ENCODE data around the gene TSHZ2. TPM values are rescaled to one million over a fixed set of nuclear protein-coding genes. Genes with fewer than 3 reads are reported as not detected.

Gene TSHZ2
- total and polyA plus RNA-seq, 9 of the 15 experiments (the other 6 are each of a cell fraction or from before 2014, with no cell fraction given) = 0.03 to 0.20 (median 0.05) TPM; not detected in 4

DNA sequence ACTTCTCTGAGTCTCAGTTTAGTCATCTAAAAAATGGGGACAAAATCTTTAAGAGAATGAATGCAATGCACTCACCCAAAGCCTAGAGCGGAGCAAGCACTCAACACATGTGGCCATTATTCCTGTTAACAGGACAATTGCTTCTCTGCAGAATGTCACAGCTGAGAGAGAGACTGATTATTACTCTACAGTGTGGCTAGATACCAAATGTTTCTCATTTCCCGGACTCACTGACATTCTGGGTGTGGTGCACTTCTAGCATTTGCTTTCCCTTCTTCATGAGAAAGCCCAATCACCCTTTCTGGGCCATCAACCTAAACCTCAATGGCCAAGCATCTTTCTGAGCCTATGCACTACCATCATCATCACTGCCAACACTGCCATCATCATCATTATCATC is 347.6 kb downstream of the TSHZ2 start:
- Histone ChIP-seq H4K20me1 (replicated peaks; ENCODE audit: control insufficient read depth, insufficient read depth, low read length) (no peaks in the 10 kb centered on the region), H3K36me3 (ENCODE audit: control insufficient read depth, insufficient read depth, low read length) (no peaks in the 10 kb centered on the region), H3K27me3 (ENCODE audit: control insufficient read depth in 2 of 2, insufficient read depth in 2 of 2, low read length in 2 of 2) (no peaks in the 10 kb centered on the region; a peak in 1 of 5 replicates), H3K9me1 (ENCODE audit: control insufficient read depth, insufficient read depth, low read length) (no peaks in the 10 kb centered on the region), H3K4me3 (no peak overlapping the region), H2AFZ (ENCODE audit: low read depth, low read length) (no peak overlapping the region), H3K9me3 (replicated peaks; ENCODE audit: control insufficient read depth, insufficient read depth, low read depth, low read length) (no peaks in the 10 kb centered on the region), H3K9ac (ENCODE audit: insufficient read depth in 1 of 2, low read depth in 2 of 2, low read length in 2 of 2) (no peak overlapping the region), H3K4me2 (ENCODE audit: insufficient read depth, low read length) (no peak overlapping the region), H3K4me1 (replicated peaks in 1 of 2; ENCODE audit: control insufficient read depth in 2 of 2, insufficient read depth in 2 of 2, low read length in 2 of 2) (peaks cover 0 to 6% of the 10 kb centered on the region in 2 experiments; a peak in 3 of 5 replicates), H3K27ac (ENCODE audit: extremely low read depth, low read depth, low read length) (no peak overlapping the region), H3K79me2 (ENCODE audit: control insufficient read depth, insufficient read depth, low read length) (no peaks in the 10 kb centered on the region)
- ChIA-PET POLR2A (no interaction called here), CTCF (ENCODE audit: low intra/inter-chr PET ratio) (no interaction called here)
- intact Hi-C loops (cut with micrococcal nuclease) = no loop called here
- WGBS (ENCODE audit: insufficient coverage, low coverage, missing lambda C conversion rate) = 44% methylated on average over 2 of the region's 2 CpGs
- FAIRE-seq (no peak), DNase-seq (ENCODE audit: extremely low read depth in 1 of 4, low spot score in 3 of 4) (no peak), ATAC-seq (no peak)
- in situ Hi-C loops (cut with MboI) = no loop called here
- TF ChIP-seq HCFC1 (IDR thresholded peaks at IDR 0.05; ENCODE audit: low read depth, low read length) = no peak
- TF ChIP-seq ZC3H8 (IDR thresholded peaks at IDR 0.05) = no peak
- peak; percentile 12 for TF ChIP-seq RBM25 (IDR thresholded peaks at IDR 0.05; ENCODE audit: low read depth, low read length, severe bottlenecking)
- TF ChIP-seq ZNF324 (CRISPR knock-in tag; IDR thresholded peaks at IDR 0.05) = no peak
- BruUV-seq (replicated peaks) = no TSS peak

DNA sequence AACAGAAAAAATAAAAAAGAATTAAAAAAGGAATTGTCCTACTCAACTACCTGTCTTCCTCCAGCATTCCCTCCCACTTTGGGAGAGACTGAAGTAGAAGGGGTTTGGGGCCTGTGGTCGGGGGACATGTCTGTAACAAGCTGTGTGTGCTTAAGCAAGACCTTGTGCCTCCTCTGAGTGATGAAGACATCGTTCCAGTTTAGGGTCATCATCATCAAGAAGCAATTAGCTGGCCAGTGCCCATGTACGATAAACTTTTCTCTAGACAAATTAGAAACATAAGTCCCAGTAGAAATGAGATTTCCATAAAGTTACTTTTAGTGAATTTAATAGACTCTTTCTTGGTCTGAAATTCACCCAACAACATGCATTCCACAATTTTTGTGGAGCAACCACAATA is 348.5 kb downstream of the TSHZ2 start:
- H3K9me3 ChIP-seq (replicated peaks; ENCODE audit: control insufficient read depth, insufficient read depth, low read depth, low read length) = no peaks in the 10 kb centered on the region
- H2AFZ ChIP-seq (ENCODE audit: low read depth, low read length) = peak overlapping the region; percentile 3
- H3K27ac ChIP-seq (ENCODE audit: extremely low read depth, low read depth, low read length) = no peak overlapping the region
- H3K36me3 ChIP-seq (ENCODE audit: control insufficient read depth, insufficient read depth, low read length) = no peaks in the 10 kb centered on the region
- H3K4me1 ChIP-seq (replicated peaks in 1 of 2; ENCODE audit: control insufficient read depth in 2 of 2, insufficient read depth in 2 of 2, low read length in 2 of 2) = peaks cover 0 to 6% of the 10 kb centered on the region in 2 experiments; a peak in 3 of 5 replicates
- H4K20me1 ChIP-seq (replicated peaks; ENCODE audit: control insufficient read depth, insufficient read depth, low read length) = no peaks in the 10 kb centered on the region
- ATAC-seq (no peak), FAIRE-seq (no peak), DNase-seq (ENCODE audit: extremely low read depth in 1 of 4, low spot score in 3 of 4) (no peak)
- H3K9ac ChIP-seq (ENCODE audit: insufficient read depth in 1 of 2, low read depth in 2 of 2, low read length in 2 of 2) = no peak overlapping the region
- no peaks in the 10 kb centered on the region for H3K79me2 ChIP-seq (ENCODE audit: control insufficient read depth, insufficient read depth, low read length)
- in situ Hi-C loops (cut with MboI) (no loop called here), intact Hi-C loops (cut with micrococcal nuclease) (no loop called here)
- 35% methylated on average over 3 of the region's 3 CpGs for WGBS (ENCODE audit: insufficient coverage, low coverage, missing lambda C conversion rate)
- no peak overlapping the region for H3K4me3 ChIP-seq
- BruUV-seq (replicated peaks) = no TSS peak
- ChIA-PET POLR2A (no interaction called here), CTCF (ENCODE audit: low intra/inter-chr PET ratio) (no interaction called here)
- no peaks in the 10 kb centered on the region for H3K9me1 ChIP-seq (ENCODE audit: control insufficient read depth, insufficient read depth, low read length)
- no peaks in the 10 kb centered on the region; a peak in 1 of 5 replicates for H3K27me3 ChIP-seq (ENCODE audit: control insufficient read depth in 2 of 2, insufficient read depth in 2 of 2, low read length in 2 of 2)
- H3K4me2 ChIP-seq (ENCODE audit: insufficient read depth, low read length) = no peak overlapping the region
- no peak for TF ChIP-seq MEF2A (IDR thresholded peaks at IDR 0.05; ENCODE audit: control insufficient read depth, low read depth, low read length)
- no peak for TF ChIP-seq SMARCA4 (IDR thresholded peaks at IDR 0.05)
- TF ChIP-seq SUPT5H (IDR thresholded peaks at IDR 0.05) = no peak
- no peak for TF ChIP-seq SETDB1 (IDR thresholded peaks at IDR 0.05; ENCODE audit: low read length)
- no peak for TF ChIP-seq FOXP1 (CRISPR knock-in tag; IDR thresholded peaks at IDR 0.05)
- no peak for TF ChIP-seq GATAD2B (IDR thresholded peaks at IDR 0.05; ENCODE audit: borderline replicate concordance)
- no peak for TF ChIP-seq JUN (IDR thresholded peaks at IDR 0.05; ENCODE audit: borderline replicate concordance, low read depth, low read length)
- TF ChIP-seq JUN (CRISPR knock-in tag; IDR thresholded peaks at IDR 0.05; ENCODE audit: borderline replicate concordance) = no peak
- no peak for TF ChIP-seq ZKSCAN8 (CRISPR knock-in tag; IDR thresholded peaks at IDR 0.05)
- no peak for TF ChIP-seq PHB (CRISPR knock-in tag; IDR thresholded peaks at IDR 0.05)
- TF ChIP-seq ZEB2 (IDR thresholded peaks at IDR 0.05) = no peak
